Tongue (tissue), 2 donors: Measurements from ENCODE around the gene SLC38A2. TPM values are rescaled to one million over a fixed set of nuclear protein-coding genes. Genes with fewer than 3 reads are reported as not detected.
A peak's percentile ranks its signal among the peaks of the same experiment; 100 is the strongest.
"Not testable (repeated sequence)": the region's sequence is repeated elsewhere in the genome, so short reads cannot be mapped to it uniquely, and the experiment has no call there.

Experiments
- DNase-seq: peaks from one replicate; pipeline ENCODE4 v3.0.0-alpha.2; 2015
- total RNA-seq: library from RNA; depleted of rRNA; stranded (reverse); fragments of >200 nt; gene quantifications from one replicate; pipeline ENCODE4 v1.2.3, GENCODE V29; 2014

The SLC38A2 gene
- 374 TPM for total RNA-seq

DNA sequence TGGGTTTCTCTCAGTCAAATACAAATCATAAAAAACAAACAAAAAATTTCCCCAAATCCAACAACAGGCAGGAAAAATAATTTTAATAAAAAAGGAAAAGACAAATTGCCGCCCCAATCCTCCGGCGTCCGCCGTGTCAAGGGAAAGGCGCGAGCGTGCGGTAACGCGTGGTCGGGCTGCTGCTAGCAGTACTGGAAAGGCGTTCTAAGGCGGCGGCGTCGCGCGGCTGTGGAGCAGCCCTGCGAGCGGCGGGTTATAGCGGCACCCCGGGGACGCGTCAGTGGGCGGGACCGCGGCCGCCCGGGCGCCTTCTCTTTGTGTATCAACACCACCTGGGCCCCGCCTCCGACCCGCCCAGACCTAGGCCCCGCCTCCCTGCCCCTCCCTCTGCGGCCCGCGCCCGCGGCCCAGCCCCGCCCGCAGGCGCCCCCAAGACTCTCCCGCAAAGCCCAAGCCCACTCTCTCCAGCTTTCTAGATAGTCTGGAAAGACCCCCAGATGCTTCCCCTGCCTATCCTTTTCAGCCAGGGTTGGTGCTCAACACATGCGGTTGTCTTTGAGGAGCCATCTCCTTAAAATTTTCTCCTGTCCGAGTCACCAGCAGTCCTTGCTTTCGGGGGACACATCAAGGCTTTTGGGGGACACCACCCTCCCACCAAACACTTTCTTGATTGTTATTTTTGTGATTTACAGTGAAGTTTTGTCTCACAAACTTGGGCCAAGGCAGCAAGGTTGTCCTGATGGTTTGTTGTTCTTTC, at the start of gene SLC38A2:
Gene SLC38A2 (minus strand): TSS at position 230 of the 757 bp plus-strand sequence. CDS start 1,480 bp downstream, outside the sequence.
- peak; percentile 98 for DNase-seq

- no peak for DNase-seq
Measured at GRCh38 chr12:46419675-46420074, 47.1 kb upstream of the SLC38A2 start.

DNA sequence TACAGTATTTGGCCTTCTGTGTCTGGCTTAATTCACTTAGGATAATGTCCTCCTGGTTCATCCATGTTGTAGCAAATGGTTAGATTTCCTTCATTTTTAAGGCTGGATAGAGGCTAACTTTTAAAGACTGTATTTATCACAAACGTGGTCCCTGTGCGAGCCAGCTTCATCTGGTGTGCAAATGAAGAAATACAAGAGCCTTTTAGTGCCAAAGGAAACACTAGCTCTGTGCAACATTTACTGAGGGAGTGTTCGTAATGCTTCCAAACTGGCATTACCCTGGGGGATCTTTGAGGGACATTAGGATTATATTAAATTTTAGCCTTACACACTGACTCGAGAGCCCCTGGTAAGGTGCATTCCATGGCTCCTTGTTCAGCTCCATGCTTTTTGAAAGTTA, 43.0 kb upstream of the SLC38A2 start:
- DNase-seq, result no peak

DNA sequence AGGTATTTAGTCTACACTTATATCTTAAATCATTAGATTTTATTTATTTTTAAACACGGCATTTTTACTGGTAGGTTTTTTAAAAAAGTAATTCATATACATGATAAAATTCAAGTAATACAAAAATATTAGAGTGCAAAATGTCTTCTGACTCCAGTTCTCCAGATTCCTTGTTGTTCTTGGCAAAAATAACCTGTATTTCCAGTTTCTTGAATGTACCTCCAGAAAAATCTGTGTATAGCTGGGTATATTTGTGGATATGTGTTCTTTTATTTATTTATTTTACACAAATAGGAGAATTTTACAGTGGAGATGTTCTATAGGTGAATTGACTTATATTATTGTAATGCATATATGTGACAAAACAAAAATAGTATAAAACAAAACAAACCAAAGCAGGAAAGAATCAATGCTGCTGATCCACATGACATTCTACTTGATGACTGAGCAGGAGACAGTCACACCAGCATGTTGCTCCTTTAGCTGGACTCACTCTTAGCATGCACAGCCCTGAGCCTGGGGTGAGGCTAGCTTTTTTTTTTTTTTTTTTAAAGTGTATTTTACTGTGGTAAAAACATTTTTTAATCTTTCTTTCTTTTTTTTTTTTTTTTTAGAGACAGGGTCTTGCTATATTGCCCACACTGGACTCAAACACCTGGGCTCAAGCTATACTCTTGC, 42.2 kb upstream of the SLC38A2 start:
- DNase-seq, result peak; percentile 33

DNA sequence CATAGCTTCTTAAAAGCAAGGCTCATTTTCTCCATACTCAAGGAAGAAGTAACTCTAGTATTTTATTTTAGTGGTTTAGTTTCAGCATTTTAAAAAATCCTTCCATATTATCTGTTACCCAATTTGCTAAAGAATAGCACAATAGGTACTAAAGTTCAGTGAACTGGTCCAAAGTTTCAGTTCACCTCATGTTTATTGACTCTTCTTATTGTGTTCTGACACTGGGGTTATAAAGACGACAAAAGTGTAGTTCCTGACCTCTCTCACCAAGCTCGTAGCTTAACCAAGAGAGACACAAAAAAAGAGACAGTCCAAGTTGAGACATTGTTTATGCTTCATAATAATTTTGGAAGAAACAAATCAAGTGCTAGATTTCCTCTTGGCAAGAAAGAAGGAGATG, 40.8 kb upstream of the SLC38A2 start:
- DNase-seq, result no peak

GRCh38 chr12:46412857-46413256, 40.3 kb upstream of the SLC38A2 start:
- DNase-seq, result no peak

GRCh38 chr12:46410495-46410894, 37.9 kb upstream of the SLC38A2 start:
- DNase-seq, result no peak

GRCh38 chr12:46409974-46410373, 37.4 kb upstream of the SLC38A2 start:
- no peak for DNase-seq

DNA sequence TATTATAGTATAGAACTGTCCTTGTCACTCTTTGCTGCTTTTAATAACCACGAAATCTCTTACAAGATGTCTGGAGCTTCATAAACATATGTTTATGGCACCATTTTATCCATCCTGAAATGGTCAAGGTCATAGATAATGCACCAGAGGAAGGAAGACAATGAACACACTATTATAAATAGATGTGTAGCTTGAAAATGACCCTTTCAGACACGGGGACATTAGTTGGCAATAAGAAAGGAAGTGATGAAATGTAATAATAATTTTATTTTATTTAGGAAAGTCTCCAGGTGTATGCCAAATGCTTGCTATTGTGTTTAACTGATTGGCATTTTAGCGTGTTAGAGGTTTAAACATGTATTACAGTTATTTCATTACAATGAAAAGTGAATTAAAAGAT, 36.8 kb upstream of the SLC38A2 start:
- no peak for DNase-seq

- DNase-seq, result no peak
Measured at GRCh38 chr12:46408441-46408840, 35.9 kb upstream of the SLC38A2 start.

DNA sequence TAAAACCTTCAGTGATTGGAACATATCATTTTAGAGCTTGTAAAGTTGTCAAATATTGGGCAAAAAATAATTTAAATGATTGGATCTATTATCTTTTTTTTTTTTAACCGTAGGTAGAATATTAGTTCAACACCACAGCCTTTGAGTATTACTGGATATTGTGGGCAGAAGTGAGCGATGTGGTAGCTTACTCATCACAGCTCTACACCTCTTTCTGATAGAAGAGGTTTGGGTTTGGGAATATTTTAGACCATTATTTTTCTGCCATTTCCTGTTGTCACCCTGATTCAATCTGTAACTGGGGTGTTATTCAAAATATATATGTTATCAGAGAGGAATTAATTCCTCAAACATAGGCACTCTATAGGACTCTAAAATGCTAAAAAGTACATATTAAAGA, 34.8 kb upstream of the SLC38A2 start:
- no peak for DNase-seq

- DNase-seq, result no peak
Measured at GRCh38 chr12:46406352-46407027, 33.9 kb upstream of the SLC38A2 start.

GRCh38 chr12:46404733-46405132, 32.2 kb upstream of the SLC38A2 start:
- DNase-seq, result no peak

DNA sequence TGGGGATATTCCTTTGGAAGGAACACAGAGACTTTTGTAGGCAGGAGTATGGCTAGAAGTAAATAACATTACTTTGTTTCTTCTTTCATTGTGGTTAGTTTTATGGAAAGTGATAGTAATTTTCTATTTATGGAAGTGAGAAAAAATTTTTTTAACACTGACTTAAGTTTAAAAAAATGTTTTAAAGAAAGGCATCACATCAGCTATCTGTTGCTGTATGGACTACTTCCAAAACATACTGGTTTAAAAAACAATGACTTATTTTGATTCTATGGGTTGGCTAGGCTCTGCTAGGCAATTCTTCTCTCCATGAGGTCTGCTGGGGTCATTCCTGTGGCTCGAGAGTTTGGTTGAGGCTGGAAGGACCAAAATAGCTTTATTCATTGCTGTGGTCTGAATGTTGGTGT, 31.7 kb upstream of the SLC38A2 start:
- DNase-seq, result no peak

DNA sequence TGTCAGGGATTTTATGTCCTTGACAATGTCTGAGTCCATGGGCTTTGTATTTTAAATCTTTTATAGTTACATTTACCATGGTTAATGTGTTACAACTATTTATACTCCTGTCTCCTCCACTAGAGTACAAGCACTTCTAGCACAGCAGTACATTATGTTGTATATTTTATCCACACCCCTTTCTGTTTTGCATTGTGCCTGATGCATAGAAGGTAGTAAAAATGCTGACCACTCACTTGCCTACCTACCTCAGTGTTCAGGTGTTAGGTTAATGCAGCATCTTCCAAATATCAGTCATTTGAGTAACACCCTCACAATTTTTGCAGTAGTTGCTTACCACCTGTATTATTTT, 31.1 kb upstream of the SLC38A2 start:
- no peak for DNase-seq

GRCh38 chr12:46402941-46403718, 30.6 kb upstream of the SLC38A2 start:
- DNase-seq, result peak; percentile 44

DNA sequence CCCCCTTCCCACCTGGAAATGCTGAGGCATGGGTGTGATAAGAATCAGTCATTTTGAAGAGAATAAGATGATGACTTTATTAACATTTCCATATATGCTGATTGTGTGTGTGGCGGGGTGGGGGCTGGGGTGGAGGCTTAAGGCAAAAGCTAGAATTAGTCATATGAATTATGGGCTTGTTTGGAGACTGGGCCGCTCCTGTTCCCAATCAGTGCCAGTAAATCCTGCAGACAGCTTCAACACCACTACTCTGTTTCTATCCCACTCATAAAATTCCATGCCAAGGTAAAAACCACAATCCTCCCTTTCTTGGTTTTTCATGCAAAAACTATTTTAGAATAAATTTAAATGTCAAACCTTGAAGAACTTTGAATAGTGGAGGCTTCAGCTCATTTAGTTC, 29.9 kb upstream of the SLC38A2 start:
- DNase-seq, result no peak

DNA sequence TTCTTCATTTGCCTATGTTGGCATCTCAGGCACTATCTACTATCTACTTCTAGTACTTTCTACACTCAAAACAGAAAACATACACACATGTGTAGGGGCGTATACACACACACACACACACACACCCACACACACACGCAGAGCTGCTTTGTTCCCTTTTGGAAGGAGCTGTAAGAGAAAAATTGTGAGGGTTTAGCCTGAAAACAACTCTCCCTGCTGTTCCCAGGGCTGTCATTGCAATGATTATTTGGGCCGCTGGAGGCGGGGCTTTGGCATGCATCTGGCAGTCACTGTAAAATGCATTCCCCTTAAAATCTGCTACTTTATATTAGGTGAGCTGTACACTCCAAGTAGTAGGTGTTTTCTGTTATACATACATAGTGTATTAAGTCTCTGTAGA, 29.1 kb upstream of the SLC38A2 start:
- peak; percentile 65 for DNase-seq

DNA sequence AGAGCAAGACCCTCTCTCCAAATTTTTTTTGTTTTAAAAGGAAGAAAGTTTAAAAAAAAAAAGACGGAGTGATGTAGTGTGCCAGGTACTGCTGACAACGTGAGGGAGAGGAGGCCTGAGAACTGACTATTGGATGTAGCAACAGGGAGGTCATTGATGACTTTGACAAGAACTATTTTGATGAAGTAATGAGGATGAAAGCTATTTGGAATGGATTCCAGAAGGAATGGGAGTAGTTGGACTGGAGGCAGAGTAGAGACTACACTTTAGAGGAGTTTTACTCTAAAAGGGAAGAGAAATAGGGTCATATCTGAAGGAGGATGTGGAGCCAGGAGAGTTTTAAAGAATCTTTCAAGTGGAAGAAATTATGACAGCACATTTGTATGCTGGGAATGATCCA, 27.8 kb upstream of the SLC38A2 start:
- no peak for DNase-seq

GRCh38 chr12:46399461-46400248, 27.1 kb upstream of the SLC38A2 start:
- not testable (repeated sequence) for DNase-seq

- no peak for DNase-seq
Measured at GRCh38 chr12:46396826-46397225, 24.3 kb upstream of the SLC38A2 start.

DNA sequence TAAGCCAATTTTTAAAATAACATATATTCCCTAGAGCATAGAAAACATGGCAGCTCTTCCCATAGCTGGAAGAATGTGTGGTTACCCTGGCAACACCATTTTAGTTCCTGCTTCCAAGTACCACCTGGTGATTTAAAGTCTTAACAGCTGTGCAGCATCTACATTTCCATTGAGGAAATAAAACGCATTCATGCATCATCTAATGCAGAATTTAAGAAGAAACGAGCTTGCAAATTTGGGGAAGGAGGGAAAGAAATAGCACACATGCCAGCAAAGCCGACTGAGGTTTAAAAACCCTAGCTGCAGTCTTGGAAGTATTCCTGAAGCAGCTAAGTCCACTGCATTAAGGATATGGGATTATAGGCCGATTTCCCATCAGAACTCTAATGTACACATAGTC, 22.8 kb upstream of the SLC38A2 start:
- DNase-seq, result peak; percentile 61
